HepG2 (cell line): ENCODE measurements around the gene GCC1. TPM values are rescaled to one million over a fixed set of nuclear protein-coding genes. Genes with fewer than 3 reads are reported as not detected.

ENCODE experiments used
- FLYWCH1 ChIP-seq: sonication (generic); formaldehyde crosslinking; IDR thresholded peaks from 2 replicates; pipeline ENCODE4 v1.8.1; 2023; ENCODE audit warnings: mild to moderate bottlenecking, missing genetic modification reagents
- GLI4 ChIP-seq: sonication (generic); formaldehyde crosslinking; IDR thresholded peaks from 2 replicates; pipeline ENCODE4 v1.5.1; 2020; ENCODE audit warnings: missing genetic modification reagents, mild to moderate bottlenecking, moderate library complexity, borderline replicate concordance
- HOXD1 ChIP-seq: sonication (generic); formaldehyde crosslinking; IDR thresholded peaks from 2 replicates; pipeline ENCODE4 v1.5.0; 2020; ENCODE audit warnings: missing genetic modification reagents
- MYNN ChIP-seq: sonication (generic); formaldehyde crosslinking; IDR thresholded peaks from 2 replicates; pipeline ENCODE4 v1.4.0; 2020; ENCODE audit warnings: mild to moderate bottlenecking, low read depth, missing genetic modification reagents
- NFIC ChIP-seq: IDR thresholded peaks from 2 replicates; pipeline ENCODE4 v1.6.1; 2012; ENCODE audit warnings: mild to moderate bottlenecking, low read length, inconsistent platforms
- RNF2 ChIP-seq: fragments of 450-650 bp; conservative IDR thresholded peaks from 2 replicates; pipeline ENCODE4 v1.6.1; 2016; ENCODE audit warnings: low read depth
- SOX13 ChIP-seq, 3 experiments: fragments of 450-650 bp in 1 of 3; sonication (generic) in 1 of 3; formaldehyde crosslinking in 1 of 3; IDR thresholded peaks in 2 of 3; conservative IDR thresholded peaks in 1 of 3; 2 replicates each; pipeline versions ENCODE4 v1.5.0 to v1.6.1; 2016 to 2020; ENCODE audit warnings: antibody characterized with exemption in 1 of 3, mild to moderate bottlenecking in 1 of 3, missing compliant biosample characterization in 1 of 3, missing genetic modification reagents in 1 of 3, moderate library complexity in 1 of 3
- ZNF484 ChIP-seq: sonication (generic); formaldehyde crosslinking; IDR thresholded peaks from 2 replicates; pipeline ENCODE4 v1.5.1; 2020; ENCODE audit warnings: mild to moderate bottlenecking, low read depth, missing genetic modification reagents, borderline replicate concordance
- ZSCAN20 ChIP-seq: sonication (generic); formaldehyde crosslinking; IDR thresholded peaks from 2 replicates; pipeline ENCODE4 v1.4.0; 2020; ENCODE audit warnings: missing genetic modification reagents, mild to moderate bottlenecking, borderline replicate concordance
- polyA plus RNA-seq, 8 experiments: library from polyadenylated mRNA; depleted of rRNA in 3 of 8; stranded (reverse) in 7 of 8; unstranded in 1 of 8; fragments of >200 nt; fragmentation: Illumina TruSeq in 4 of 8; extraction: Trizol in 4 of 8; gene quantifications; 2 replicates each; pipeline versions ENCODE4 v1.2.1 to v1.2.3, GENCODE V29; 2011 to 2016; ENCODE audit warnings: low read depth in 4 of 8, missing spikeins in 1 of 8, mixed read lengths in 1 of 8; ENCODE audit not compliant: insufficient read depth in 1 of 8
- total RNA-seq, 5 experiments: library from RNA; depleted of rRNA; stranded (reverse); fragments of >200 nt; fragmentation: Illumina TruSeq; extraction: Trizol; gene quantifications; 2 replicates each; pipeline ENCODE4 v1.2.3, GENCODE V29; 2016; ENCODE audit warnings: low read depth in 1 of 5
- TF ChIP-seq, protein P1 (sequence below): sonication (generic); formaldehyde crosslinking; IDR thresholded peaks from 2 replicates; pipeline ENCODE4 v1.5.0; 2020; ENCODE audit warnings: missing genetic modification reagents
- TF ChIP-seq, protein P2 (sequence below): sonication (generic); formaldehyde crosslinking; IDR thresholded peaks from 2 replicates; pipeline ENCODE4 v1.5.0; 2020; ENCODE audit warnings: missing genetic modification reagents, mild to moderate bottlenecking, borderline replicate concordance
- TF ChIP-seq, protein P3 (sequence below): sonication (generic); formaldehyde crosslinking; IDR thresholded peaks from 2 replicates; pipeline ENCODE4 v1.4.0; 2020; ENCODE audit warnings: mild to moderate bottlenecking, missing genetic modification reagents
- TF ChIP-seq, protein P4 (sequence below): IDR thresholded peaks from 2 replicates; pipeline ENCODE4 v1.6.1; 2016; ENCODE audit warnings: missing biosample characterization, missing genetic modification reagents, low read depth
- TF ChIP-seq, protein P5 (sequence below), 2 experiments: sonication (generic) in 1 of 2; formaldehyde crosslinking in 1 of 2; IDR thresholded peaks; 2 replicates each; pipeline versions ENCODE4 v1.6.1 to v1.9.0; 2014 to 2022; ENCODE audit warnings: antibody characterized with exemption in 1 of 2, borderline replicate concordance in 1 of 2, inconsistent platforms in 1 of 2, low read depth in 1 of 2, missing genetic modification reagents in 1 of 2
- TF ChIP-seq, protein P6 (sequence below): sonication (generic); formaldehyde crosslinking; IDR thresholded peaks from 2 replicates; pipeline ENCODE4 v1.5.1; 2020; ENCODE audit warnings: missing genetic modification reagents, mild to moderate bottlenecking, borderline replicate concordance

GCC1 gene
- total and polyA plus RNA-seq, 2 of the 13 experiments (the other 11 are each of a cell fraction or from before 2014, with no cell fraction given), result 2.5 to 15.3 TPM

DNA sequence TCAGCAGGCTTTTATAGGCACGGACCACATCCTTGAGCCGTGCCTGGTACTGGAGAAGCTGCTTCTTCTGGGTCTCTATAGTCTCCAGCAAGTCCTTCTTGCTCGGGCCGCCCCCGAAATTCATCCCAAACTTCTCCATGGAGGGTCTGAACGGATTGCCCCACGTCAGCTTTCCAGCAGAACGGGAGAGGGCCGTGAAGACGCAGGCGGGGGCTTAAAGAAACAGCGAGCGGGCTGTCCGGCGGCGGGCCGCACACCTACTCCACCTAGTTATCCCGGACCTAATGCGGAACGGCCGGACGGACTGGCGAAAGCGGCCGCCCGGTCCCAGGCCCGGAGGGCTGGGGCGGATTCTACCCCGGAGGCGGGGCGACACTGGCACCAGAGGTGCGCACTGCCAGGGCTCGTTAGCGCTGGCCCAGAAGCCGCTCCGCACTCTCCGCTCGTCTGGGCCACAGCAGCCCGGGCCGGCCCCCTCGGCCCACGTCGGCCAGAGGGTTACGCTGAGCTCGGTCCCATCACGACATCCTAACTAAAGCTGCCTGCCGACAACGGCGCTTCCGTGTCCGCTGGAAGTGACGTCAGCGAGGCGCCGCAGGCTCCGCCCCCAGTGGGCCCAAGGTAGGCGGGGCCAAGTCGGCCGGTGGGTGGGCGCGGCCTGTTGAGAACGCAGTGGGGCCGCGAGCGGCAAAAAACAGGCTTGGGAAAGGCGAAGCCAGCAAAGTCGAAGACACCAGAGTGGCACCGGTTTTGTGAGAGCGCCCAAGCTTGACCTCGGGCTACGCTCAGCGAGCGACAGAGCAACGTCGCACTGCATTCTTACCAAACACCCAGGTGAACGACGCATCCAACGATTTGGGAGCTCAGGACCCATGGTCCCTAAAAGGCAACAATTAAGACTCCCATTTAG lies at the start of gene GCC1 (continued):
- TF ChIP-seq RNF2 (no peak), HOXD1 (CRISPR knock-in tag) (0 out of 2 replicates have a peak, but pooled peaks have one; percentile 31), MYNN (CRISPR knock-in tag) (no peak), ZSCAN20 (no peak), ZNF484 (no peak), SOX13 (IDR thresholded peaks at IDR 0.05) (no peak), SOX13 (CRISPR knock-in tag; conservative IDR thresholded peaks at IDR 0.05 in 1 of 2, IDR thresholded peaks at IDR 0.05 in 1 of 2) (no peak; a peak in 1 of 4 replicates), FLYWCH1 (no peak), NFIC (no peak), GLI4 (CRISPR knock-in tag) (no peak)
- TF ChIP-seq, protein P1, sequence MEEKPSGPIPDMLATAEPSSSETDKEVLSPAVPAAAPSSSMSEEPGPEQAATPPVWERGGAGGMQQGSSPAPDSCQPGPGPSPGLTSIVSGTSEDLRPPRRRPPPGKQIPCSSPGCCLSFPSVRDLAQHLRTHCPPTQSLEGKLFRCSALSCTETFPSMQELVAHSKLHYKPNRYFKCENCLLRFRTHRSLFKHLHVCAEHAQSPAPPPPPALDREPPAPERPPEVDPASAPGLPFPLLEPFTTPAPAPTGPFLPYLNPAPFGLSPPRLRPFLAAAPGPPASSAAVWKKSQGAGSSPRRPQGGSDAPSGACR, result peak; percentile 83; the same call in 1 of the 2 replicates
- TF ChIP-seq, protein P2, sequence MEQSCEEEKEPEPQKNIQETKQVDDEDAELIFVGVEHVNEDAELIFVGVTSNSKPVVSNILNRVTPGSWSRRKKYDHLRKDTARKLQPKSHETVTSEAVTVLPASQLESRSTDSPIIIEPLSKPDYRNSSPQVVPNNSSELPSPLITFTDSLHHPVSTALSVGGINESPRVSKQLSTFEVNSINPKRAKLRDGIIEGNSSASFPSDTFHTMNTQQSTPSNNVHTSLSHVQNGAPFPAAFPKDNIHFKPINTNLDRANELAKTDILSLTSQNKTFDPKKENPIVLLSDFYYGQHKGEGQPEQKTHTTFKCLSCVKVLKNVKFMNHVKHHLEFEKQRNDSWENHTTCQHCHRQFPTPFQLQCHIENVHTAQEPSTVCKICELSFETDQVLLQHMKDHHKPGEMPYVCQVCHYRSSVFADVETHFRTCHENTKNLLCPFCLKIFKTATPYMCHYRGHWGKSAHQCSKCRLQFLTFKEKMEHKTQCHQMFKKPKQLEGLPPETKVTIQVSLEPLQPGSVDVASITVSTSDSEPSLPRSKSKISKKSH, result no peak
- TF ChIP-seq, protein P3, sequence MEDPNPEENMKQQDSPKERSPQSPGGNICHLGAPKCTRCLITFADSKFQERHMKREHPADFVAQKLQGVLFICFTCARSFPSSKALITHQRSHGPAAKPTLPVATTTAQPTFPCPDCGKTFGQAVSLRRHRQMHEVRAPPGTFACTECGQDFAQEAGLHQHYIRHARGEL (CRISPR knock-in tag), result peak; percentile 57; the same call in 1 of the 2 replicates
- TF ChIP-seq, protein P4, sequence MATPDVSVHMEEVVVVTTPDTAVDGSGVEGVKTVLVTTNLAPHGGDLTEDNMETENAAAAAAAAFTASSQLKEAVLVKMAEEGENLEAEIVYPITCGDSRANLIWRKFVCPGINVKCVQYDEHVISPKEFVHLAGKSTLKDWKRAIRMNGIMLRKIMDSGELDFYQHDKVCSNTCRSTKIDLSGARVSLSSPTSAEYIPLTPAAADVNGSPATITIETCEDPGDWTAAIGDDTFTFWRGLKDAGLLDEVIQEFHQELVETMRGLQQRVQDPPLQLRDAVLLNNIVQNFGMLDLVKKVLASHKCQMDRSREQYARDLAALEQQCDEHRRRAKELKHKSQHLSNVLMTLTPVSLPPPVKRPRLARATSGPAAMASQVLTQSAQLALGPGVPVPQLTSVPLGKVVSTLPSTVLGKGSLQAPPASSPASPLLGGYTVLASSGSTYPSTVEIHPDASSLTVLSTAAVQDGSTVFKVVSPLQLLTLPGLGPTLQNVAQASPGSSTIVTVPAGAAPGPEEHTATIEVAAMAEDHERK (CRISPR knock-in tag), result no peak
- TF ChIP-seq, protein P5, sequence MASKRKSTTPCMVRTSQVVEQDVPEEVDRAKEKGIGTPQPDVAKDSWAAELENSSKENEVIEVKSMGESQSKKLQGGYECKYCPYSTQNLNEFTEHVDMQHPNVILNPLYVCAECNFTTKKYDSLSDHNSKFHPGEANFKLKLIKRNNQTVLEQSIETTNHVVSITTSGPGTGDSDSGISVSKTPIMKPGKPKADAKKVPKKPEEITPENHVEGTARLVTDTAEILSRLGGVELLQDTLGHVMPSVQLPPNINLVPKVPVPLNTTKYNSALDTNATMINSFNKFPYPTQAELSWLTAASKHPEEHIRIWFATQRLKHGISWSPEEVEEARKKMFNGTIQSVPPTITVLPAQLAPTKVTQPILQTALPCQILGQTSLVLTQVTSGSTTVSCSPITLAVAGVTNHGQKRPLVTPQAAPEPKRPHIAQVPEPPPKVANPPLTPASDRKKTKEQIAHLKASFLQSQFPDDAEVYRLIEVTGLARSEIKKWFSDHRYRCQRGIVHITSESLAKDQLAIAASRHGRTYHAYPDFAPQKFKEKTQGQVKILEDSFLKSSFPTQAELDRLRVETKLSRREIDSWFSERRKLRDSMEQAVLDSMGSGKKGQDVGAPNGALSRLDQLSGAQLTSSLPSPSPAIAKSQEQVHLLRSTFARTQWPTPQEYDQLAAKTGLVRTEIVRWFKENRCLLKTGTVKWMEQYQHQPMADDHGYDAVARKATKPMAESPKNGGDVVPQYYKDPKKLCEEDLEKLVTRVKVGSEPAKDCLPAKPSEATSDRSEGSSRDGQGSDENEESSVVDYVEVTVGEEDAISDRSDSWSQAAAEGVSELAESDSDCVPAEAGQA (IDR thresholded peaks at IDR 0.05; ENCODE audit: low read depth), result peak; percentile 73
- TF ChIP-seq, protein P5 (CRISPR knock-in tag; IDR thresholded peaks at IDR 0.05; ENCODE audit: borderline replicate concordance), result no peak
- TF ChIP-seq, protein P6, sequence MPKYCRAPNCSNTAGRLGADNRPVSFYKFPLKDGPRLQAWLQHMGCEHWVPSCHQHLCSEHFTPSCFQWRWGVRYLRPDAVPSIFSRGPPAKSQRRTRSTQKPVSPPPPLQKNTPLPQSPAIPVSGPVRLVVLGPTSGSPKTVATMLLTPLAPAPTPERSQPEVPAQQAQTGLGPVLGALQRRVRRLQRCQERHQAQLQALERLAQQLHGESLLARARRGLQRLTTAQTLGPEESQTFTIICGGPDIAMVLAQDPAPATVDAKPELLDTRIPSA (CRISPR knock-in tag), result 0 out of 2 replicates have a peak, but pooled peaks have one; percentile 47
